ENCODE measurements around the gene MFAP5. TPM values are rescaled to one million over a fixed set of nuclear protein-coding genes. Genes with fewer than 3 reads are reported as not detected.

The MFAP5 gene, protein sequence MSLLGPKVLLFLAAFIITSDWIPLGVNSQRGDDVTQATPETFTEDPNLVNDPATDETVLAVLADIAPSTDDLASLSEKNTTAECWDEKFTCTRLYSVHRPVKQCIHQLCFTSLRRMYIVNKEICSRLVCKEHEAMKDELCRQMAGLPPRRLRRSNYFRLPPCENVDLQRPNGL
- 0.09 TPM for polyA plus RNA-seq (2012; ENCODE audit: low read depth, missing spikeins)

DNA sequence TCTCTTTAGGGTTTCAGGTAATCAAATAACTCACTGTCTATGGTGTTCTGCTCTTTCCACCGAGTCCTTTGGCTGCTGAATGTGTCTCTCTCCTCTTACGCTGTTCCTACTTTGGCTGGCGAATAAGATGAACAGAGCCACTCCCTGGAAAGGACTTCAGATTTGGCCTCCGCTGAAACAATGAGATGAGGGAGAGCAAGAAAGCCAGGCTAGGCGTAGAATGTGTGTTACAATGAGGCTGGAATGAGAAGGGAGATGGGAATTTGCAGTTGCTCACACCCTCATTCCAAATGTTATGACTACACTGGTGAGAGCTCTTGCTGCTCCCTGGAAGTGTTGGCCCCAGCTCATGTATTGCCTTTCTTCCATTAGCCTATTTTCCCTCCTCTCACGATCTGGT lies at the start of gene MFAP5:
MFAP5 (minus strand) TSS at position 234 of the 400 bp plus-strand sequence. CDS start 722 bp downstream, outside the sequence.
- FAIRE-seq: no peak
- TF ChIP-seq POLR2A (IDR thresholded peaks at IDR 0.05; ENCODE audit: low read depth, low read length): no peak
- no peak for TF ChIP-seq SPI1 (IDR thresholded peaks at IDR 0.05; ENCODE audit: low read depth, low read length)
- no peak for TF ChIP-seq TAF1 (IDR thresholded peaks at IDR 0.05; ENCODE audit: low read depth, low read length)
- no peak for TF ChIP-seq PAX5 (IDR thresholded peaks at IDR 0.05; ENCODE audit: insufficient read depth, low read length, severe bottlenecking)
- TF ChIP-seq POU2F2 (IDR thresholded peaks at IDR 0.05; ENCODE audit: low read depth, low read length): no peak
- TF ChIP-seq POLR2AphosphoS5 (IDR thresholded peaks at IDR 0.05; ENCODE audit: low read depth, low read length): no peak
- DNase-seq (ENCODE audit: insufficient read length, low spot score): no peak

DNA sequence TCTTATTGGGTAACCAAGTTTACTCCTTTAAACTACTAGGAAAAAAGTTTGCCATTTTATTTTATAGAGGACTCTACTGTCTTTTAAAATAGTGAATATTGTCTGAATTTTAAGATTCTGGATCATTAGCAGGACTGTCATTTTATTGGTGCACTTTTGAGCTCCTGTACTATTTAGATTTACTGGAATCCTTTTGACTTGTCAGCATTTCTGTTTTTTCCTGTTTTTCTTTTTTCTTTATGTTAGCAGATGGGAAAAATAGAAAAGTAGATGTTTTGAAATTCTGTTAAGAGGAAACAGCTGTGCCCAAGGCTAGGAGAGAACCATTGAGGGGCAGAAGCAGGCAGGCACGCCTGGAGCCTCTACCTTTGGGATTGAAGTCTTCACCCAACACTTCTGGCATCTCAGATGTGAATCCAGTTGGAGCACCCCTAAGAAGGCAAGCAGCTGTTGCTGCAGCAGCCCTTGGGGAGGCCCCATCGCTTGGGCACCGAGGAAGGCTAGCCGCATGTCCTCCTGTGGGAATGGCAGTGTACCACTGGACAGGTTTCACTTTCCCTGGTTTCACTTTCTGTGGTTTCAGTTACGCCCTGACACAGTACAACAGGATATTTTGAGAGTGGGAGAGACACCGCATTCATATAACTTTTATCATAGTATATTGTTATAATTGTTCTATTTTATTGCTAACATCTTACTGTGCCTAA lies 46.7 kb upstream of the MFAP5 start:
- DNase-seq (ENCODE audit: insufficient read length, low spot score) (no peak), FAIRE-seq (no peak)
- TF ChIP-seq PAX5 (IDR thresholded peaks at IDR 0.05; ENCODE audit: insufficient read depth, low read length, severe bottlenecking): no peak
- no peak for TF ChIP-seq TAF1 (IDR thresholded peaks at IDR 0.05; ENCODE audit: low read depth, low read length)
- TF ChIP-seq POLR2A (IDR thresholded peaks at IDR 0.05; ENCODE audit: low read depth, low read length): no peak
- no peak for TF ChIP-seq POLR2AphosphoS5 (IDR thresholded peaks at IDR 0.05; ENCODE audit: low read depth, low read length)
- TF ChIP-seq SPI1 (IDR thresholded peaks at IDR 0.05; ENCODE audit: low read depth, low read length): no peak
- TF ChIP-seq POU2F2 (IDR thresholded peaks at IDR 0.05; ENCODE audit: low read depth, low read length): no peak

DNA sequence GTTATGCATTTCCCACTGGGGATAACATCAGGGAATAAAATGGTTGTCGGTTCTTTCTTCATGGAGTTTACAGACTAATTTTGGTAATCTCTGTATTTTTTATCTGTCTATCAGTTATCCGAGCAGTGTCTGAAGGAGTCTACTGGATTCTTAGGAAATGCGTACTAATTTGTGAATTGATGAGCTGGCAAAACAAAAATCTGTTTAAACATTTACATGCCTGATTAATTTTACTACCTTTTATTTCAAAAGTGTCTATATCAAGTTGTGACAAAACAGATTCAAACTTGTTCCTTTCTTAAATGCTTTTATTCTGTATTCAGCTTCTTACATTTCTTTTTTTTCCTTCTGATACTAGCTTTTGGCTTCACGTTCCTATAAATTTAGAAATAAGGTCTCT lies 39.5 kb upstream of the MFAP5 start:
- no peak for TF ChIP-seq PAX5 (IDR thresholded peaks at IDR 0.05; ENCODE audit: insufficient read depth, low read length, severe bottlenecking)
- no peak for TF ChIP-seq POU2F2 (IDR thresholded peaks at IDR 0.05; ENCODE audit: low read depth, low read length)
- TF ChIP-seq POLR2AphosphoS5 (IDR thresholded peaks at IDR 0.05; ENCODE audit: low read depth, low read length): no peak
- no peak for TF ChIP-seq POLR2A (IDR thresholded peaks at IDR 0.05; ENCODE audit: low read depth, low read length)
- TF ChIP-seq TAF1 (IDR thresholded peaks at IDR 0.05; ENCODE audit: low read depth, low read length): no peak
- no peak for TF ChIP-seq SPI1 (IDR thresholded peaks at IDR 0.05; ENCODE audit: low read depth, low read length)
- DNase-seq (ENCODE audit: insufficient read length, low spot score): no peak
- no peak for FAIRE-seq

DNA sequence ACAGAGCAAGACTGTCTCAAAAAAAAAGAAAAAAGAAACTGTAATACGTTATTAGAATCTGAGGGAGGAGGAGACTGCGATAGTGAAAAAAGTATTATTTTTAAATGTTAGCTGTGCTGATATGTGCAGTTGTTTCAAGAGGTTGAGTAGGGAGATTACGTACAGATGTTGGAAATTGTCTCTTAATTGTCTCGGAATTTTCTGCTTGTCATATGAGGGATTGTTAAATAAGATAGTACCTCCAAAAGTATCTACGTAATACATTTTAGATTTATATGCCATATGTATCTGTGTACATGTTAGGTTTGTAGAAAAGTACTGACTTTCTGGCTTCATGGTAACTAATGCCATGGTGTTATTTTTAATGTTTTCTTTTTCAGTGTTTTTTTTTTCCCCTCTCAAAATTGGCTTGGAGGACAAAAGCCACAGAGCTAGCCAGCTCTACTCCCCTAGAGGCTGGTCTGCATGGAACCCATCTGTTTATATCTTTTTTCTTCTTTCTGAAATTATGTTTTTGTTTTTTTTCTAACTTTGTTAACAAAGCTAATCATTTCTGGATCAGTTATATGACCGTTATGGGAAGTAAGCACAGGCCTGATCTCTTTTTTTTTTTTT lies 38.5 kb upstream of the MFAP5 start:
- FAIRE-seq: no peak
- no peak for DNase-seq (ENCODE audit: insufficient read length, low spot score)
- TF ChIP-seq PAX5 (IDR thresholded peaks at IDR 0.05; ENCODE audit: insufficient read depth, low read length, severe bottlenecking): no peak
- TF ChIP-seq POLR2A (IDR thresholded peaks at IDR 0.05; ENCODE audit: low read depth, low read length): no peak
- TF ChIP-seq POU2F2 (IDR thresholded peaks at IDR 0.05; ENCODE audit: low read depth, low read length): no peak
- TF ChIP-seq POLR2AphosphoS5 (IDR thresholded peaks at IDR 0.05; ENCODE audit: low read depth, low read length): no peak
- no peak for TF ChIP-seq SPI1 (IDR thresholded peaks at IDR 0.05; ENCODE audit: low read depth, low read length)

DNA sequence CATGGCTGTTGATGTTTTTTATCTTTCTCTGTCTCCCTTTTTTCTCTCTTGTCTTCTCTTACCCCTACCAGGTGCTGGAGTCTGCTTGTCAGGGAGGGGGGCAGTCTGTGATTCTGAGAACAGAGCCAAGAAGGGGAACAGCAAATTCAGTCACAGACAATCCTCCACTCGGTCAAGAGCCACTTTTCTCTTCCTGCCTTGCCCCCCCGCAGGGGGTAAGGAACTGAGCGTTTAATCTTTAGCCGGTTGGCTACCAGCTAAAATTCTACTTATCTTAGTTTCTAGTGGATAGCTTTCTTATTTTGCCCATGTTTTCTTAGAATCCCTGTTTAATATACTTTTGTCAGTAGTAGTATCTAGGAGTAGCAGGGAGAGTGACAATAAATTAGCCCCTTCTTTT lies 37.1 kb upstream of the MFAP5 start:
- no peak for DNase-seq (ENCODE audit: insufficient read length, low spot score)
- no peak for TF ChIP-seq SPI1 (IDR thresholded peaks at IDR 0.05; ENCODE audit: low read depth, low read length)
- no peak for TF ChIP-seq POLR2AphosphoS5 (IDR thresholded peaks at IDR 0.05; ENCODE audit: low read depth, low read length)
- TF ChIP-seq POLR2A (IDR thresholded peaks at IDR 0.05; ENCODE audit: low read depth, low read length): no peak
- TF ChIP-seq TAF1 (IDR thresholded peaks at IDR 0.05; ENCODE audit: low read depth, low read length): no peak
- no peak for TF ChIP-seq PAX5 (IDR thresholded peaks at IDR 0.05; ENCODE audit: insufficient read depth, low read length, severe bottlenecking)
- TF ChIP-seq POU2F2 (IDR thresholded peaks at IDR 0.05; ENCODE audit: low read depth, low read length): no peak
- no peak for FAIRE-seq

DNA sequence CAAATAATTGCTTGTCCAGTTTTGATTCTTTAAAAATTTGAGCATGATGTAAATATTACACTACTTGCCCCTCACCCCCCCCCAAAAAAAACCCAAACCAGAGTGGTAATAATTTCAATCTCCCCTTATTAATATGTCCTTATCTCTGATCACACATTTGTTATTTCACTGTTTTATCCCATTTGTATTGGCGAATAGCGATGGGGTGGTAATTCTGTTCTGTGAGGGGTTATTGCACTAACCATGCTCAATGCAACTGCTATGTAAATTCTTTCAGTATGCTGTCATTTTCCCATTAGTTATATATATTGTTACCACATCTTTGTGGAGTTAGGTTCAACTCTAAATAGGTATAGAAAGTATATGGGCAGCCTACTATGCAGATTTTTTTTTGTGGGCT lies 36.3 kb upstream of the MFAP5 start:
- FAIRE-seq (no peak), DNase-seq (ENCODE audit: insufficient read length, low spot score) (no peak)
- TF ChIP-seq PAX5 (IDR thresholded peaks at IDR 0.05; ENCODE audit: insufficient read depth, low read length, severe bottlenecking) (no peak), POLR2A (IDR thresholded peaks at IDR 0.05; ENCODE audit: low read depth, low read length) (no peak), TAF1 (IDR thresholded peaks at IDR 0.05; ENCODE audit: low read depth, low read length) (no peak), SPI1 (IDR thresholded peaks at IDR 0.05; ENCODE audit: low read depth, low read length) (no peak), POU2F2 (IDR thresholded peaks at IDR 0.05; ENCODE audit: low read depth, low read length) (no peak), POLR2AphosphoS5 (IDR thresholded peaks at IDR 0.05; ENCODE audit: low read depth, low read length) (no peak)

DNA sequence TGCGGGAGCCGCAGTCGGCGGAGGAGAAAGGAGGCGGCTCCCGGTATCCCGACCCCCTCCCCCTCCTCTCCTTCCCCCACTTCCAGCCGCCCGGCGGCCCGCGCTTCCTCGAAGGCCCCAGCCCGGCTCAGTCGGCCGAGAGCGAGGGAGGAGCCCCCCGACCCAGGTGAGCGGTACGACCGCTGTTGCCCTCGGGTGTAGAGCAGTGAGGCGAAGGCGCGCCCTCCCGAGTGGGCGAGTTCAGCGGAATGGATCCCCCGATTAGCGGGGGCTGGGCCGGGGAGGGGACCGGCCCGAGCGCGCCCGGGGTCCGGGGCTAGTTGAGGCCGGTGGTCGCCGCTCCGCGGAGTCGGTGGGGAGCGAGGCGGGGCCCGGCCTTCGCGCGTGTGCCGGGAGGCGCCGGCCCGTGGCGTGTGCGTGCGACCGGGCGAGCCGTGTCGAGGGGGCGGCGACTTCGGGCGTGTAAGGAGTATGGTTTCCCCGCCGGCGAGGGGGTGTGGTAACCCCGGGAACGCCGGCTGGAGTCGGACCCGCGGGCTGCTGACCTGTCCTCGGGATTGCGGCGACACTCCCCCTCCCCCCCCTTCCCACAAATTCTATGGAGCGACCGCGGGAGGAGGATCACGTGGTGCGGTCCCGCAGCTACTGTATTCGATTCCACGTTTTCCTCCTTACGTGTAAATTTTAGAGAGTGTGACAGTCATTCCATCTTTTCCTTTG lies 35.7 kb upstream of the MFAP5 start:
- no peak for DNase-seq (ENCODE audit: insufficient read length, low spot score)
- FAIRE-seq: peak; percentile 59
- TF ChIP-seq POLR2A (IDR thresholded peaks at IDR 0.05; ENCODE audit: low read depth, low read length) (no peak), POLR2AphosphoS5 (IDR thresholded peaks at IDR 0.05; ENCODE audit: low read depth, low read length) (no peak), POU2F2 (IDR thresholded peaks at IDR 0.05; ENCODE audit: low read depth, low read length) (no peak), PAX5 (IDR thresholded peaks at IDR 0.05; ENCODE audit: insufficient read depth, low read length, severe bottlenecking) (no peak), SPI1 (IDR thresholded peaks at IDR 0.05; ENCODE audit: low read depth, low read length) (no peak), TAF1 (IDR thresholded peaks at IDR 0.05; ENCODE audit: low read depth, low read length) (no peak)

DNA sequence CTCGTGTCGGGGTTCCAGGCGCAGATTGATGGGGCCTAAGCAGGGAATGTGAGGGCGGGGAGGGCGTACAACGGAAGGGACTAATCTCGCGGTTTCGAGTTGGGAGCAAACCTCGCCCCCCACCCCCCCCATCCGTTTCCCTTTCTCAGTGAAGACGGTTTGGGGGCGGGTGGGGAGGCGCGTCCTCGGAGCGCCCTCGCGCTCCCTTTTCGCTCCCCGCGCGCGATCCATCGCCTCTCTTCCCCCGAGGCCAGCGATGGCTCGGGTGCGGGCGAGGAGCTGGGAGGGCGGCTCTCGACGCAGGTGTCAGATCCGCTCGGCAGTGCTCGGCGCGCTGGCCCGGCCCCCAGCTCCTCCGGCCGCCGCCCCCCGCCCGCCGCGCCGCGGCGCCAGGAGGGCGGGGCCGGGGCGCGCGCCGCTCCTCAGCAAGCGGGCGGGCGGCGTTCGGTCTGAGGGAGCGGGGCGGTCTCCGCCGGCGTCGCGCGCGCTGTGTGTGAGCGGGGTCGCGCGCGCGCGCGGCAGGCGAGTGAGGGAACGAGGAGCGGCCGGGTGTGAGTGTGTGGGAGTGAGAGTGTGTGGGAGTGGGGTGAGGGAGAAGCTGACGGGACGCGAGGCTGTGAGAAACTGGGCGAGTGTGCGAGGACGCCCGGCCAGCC lies 35.0 kb upstream of the MFAP5 start, which contains the start of gene RIMKLB:
RIMKLB (plus strand) TSS at position 516 of the 656 bp plus-strand sequence. CDS start 15,876 bp downstream, outside the sequence.
- peak; percentile 89 for FAIRE-seq
- TF ChIP-seq POLR2A (IDR thresholded peaks at IDR 0.05; ENCODE audit: low read depth, low read length) (peak; percentile 15; the same call in 1 of the 2 replicates), TAF1 (IDR thresholded peaks at IDR 0.05; ENCODE audit: low read depth, low read length) (no peak), PAX5 (IDR thresholded peaks at IDR 0.05; ENCODE audit: insufficient read depth, low read length, severe bottlenecking) (no peak), POU2F2 (IDR thresholded peaks at IDR 0.05; ENCODE audit: low read depth, low read length) (no peak)
- DNase-seq (ENCODE audit: insufficient read length, low spot score): peak; percentile 74

Measured in GM12891 (cell line).